Measurements from ENCODE around the gene PTK6. TPM values are rescaled to one million over a fixed set of nuclear protein-coding genes. Genes with fewer than 3 reads are reported as not detected.

Gene PTK6
- total and polyA plus RNA-seq, 8 donors: 0.61 to 4.5 (median 1.2) TPM

GRCh38 chr20:63500151-63500901 is 36.9 kb downstream of the PTK6 start:
- H3K4me3 ChIP-seq: no peak overlapping the region
- 86 to 88% methylated on average over 24 of the region's 24 CpGs for WGBS, 2 donors
- no peaks in the 10 kb centered on the region for H3K36me3 ChIP-seq
- ATAC-seq (no peak), DNase-seq (no peak), FAIRE-seq (no peak)
- TF ChIP-seq CTCF (IDR thresholded peaks at IDR 0.05): no peak
- H3K27me3 ChIP-seq: no peaks in the 10 kb centered on the region
- intact Hi-C loops (cut with DNase I): no loop called here
- H3K9me3 ChIP-seq: no peaks in the 10 kb centered on the region
- H3K4me1 ChIP-seq: peaks cover 0 to 3% (median 0%) of the 10 kb centered on the region in 3 donors
- H3K27ac ChIP-seq: no peak overlapping the region

- no peak for TF ChIP-seq CTCF (IDR thresholded peaks at IDR 0.05)
- DNase-seq (peak in 2 of 6 donors; percentile 44 to 80), FAIRE-seq (no peak), ATAC-seq (no peak)
- H3K9me3 ChIP-seq: no peaks in the 10 kb centered on the region
- H3K4me3 ChIP-seq: peak overlapping the region in 2 of 4 donors; percentile 37 to 43
- intact Hi-C loops (cut with DNase I): no loop called here
- H3K27me3 ChIP-seq: no peaks in the 10 kb centered on the region
- H3K36me3 ChIP-seq: no peaks in the 10 kb centered on the region
- 18 to 25% methylated on average over 39 to 48 of the region's 48 CpGs for WGBS, 2 donors
- H3K4me1 ChIP-seq: peaks cover 0 to 3% (median 0%) of the 10 kb centered on the region in 3 donors
- H3K27ac ChIP-seq: no peak overlapping the region
Measured at GRCh38 chr20:63499338-63499969, 37.7 kb downstream of the PTK6 start.

- peak within 1 kb of the TSS in 2 of 4 donors; percentile 37 to 43 for H3K4me3 ChIP-seq
- WGBS, 2 donors: 0 to 1% methylated on average over 23 to 58 of the region's 58 CpGs
- TF ChIP-seq CTCF (IDR thresholded peaks at IDR 0.05): no peak
Measured at GRCh38 chr20:63498960-63499337, 38.2 kb downstream of the PTK6 start, which contains the start of gene EEF1A2. Gene EEF1A2, minus strand, starts transcription at chr20:63499083. Its CDS starts 1,320 bp downstream, at chr20:63497763.

GRCh38 chr20:63497946-63498935 is 38.9 kb downstream of the PTK6 start:
- Histone ChIP-seq H3K27ac (peak overlapping the region in 1 of 4 donors; percentile 4), H3K9me3 (no peaks in the 10 kb centered on the region), H3K4me1 (peaks cover 0 to 3% (median 0%) of the 10 kb centered on the region in 3 donors), H3K4me3 (peak overlapping the region in 2 of 4 donors; percentile 37 to 43), H3K27me3 (no peaks in the 10 kb centered on the region), H3K36me3 (no peaks in the 10 kb centered on the region)
- intact Hi-C loops (cut with DNase I): no loop called here
- ATAC-seq (peak; percentile 49 to 69 (median 64)), DNase-seq (peak; percentile 50 to 83 (median 70)), FAIRE-seq (no peak)
- TF ChIP-seq CTCF (IDR thresholded peaks at IDR 0.05): no peak
- 5% methylated on average over 41 to 60 of the region's 60 CpGs for WGBS, 2 donors

More at GRCh38 chr20:63498960-63499337, 38.2 kb downstream of the PTK6 start, which contains the start of gene EEF1A2:
- intact Hi-C loops (cut with DNase I): no loop called here
- ATAC-seq (peak in 2 of 4 donors; percentile 22 to 46), FAIRE-seq (no peak), DNase-seq (peak in 3 of 6 donors; percentile 57 to 78 (median 72))
- Histone ChIP-seq H3K27ac (peak within 1 kb of the TSS in 1 of 4 donors; percentile 4), H3K36me3 (no peaks in the 10 kb centered on the region), H3K4me1 (peaks cover 0 to 3% (median 0%) of the 10 kb centered on the region in 3 donors), H3K27me3 (no peaks in the 10 kb centered on the region), H3K9me3 (no peaks in the 10 kb centered on the region)
